GM18870 (cell line): Measurements from ENCODE around the gene SGMS1.
"Not testable (repeated sequence)": the region's sequence is repeated elsewhere in the genome, so short reads cannot be mapped to it uniquely, and the experiment has no call there.

Source experiments
- ATAC-seq: cut with Tn5 transposase; IDR thresholded peaks from one replicate; pipeline ENCODE4 v1.9.1; 2021; ENCODE audit warnings: moderate library complexity; ENCODE audit not compliant: unreplicated experiment

SGMS1 gene

GRCh38 chr10:50477287-50478203, 146.2 kb downstream of the SGMS1 start:
- ATAC-seq, result no peak

- no peak for ATAC-seq
Observed at GRCh38 chr10:50473756-50474155, 150.0 kb downstream of the SGMS1 start.

GRCh38 chr10:50472914-50473313, 150.8 kb downstream of the SGMS1 start:
- ATAC-seq, result no peak

- no peak for ATAC-seq
Observed at GRCh38 chr10:50471583-50471975, 152.2 kb downstream of the SGMS1 start.

GRCh38 chr10:50470798-50471582, 152.8 kb downstream of the SGMS1 start:
- ATAC-seq, result no peak

GRCh38 chr10:50470345-50470744, 153.4 kb downstream of the SGMS1 start:
- ATAC-seq, result no peak

GRCh38 chr10:50469778-50470193, 154.0 kb downstream of the SGMS1 start:
- ATAC-seq, result no peak

GRCh38 chr10:50469288-50469687, 154.5 kb downstream of the SGMS1 start:
- no peak for ATAC-seq

GRCh38 chr10:50467209-50467608, 156.5 kb downstream of the SGMS1 start:
- ATAC-seq, result peak; percentile 34

- no peak for ATAC-seq
Observed at GRCh38 chr10:50464004-50464409, 159.7 kb downstream of the SGMS1 start.

- ATAC-seq, result no peak
Observed at GRCh38 chr10:50461834-50462233, 161.9 kb downstream of the SGMS1 start.

GRCh38 chr10:50461123-50461522, 162.6 kb downstream of the SGMS1 start:
- ATAC-seq, result no peak

- peak; percentile 58 for ATAC-seq
Observed at GRCh38 chr10:50456719-50457118, 167.0 kb downstream of the SGMS1 start.

- ATAC-seq, result no peak
Observed at GRCh38 chr10:50453940-50454339, 169.8 kb downstream of the SGMS1 start.

- no peak for ATAC-seq
Observed at GRCh38 chr10:50452603-50453002, 171.2 kb downstream of the SGMS1 start.

- ATAC-seq, result no peak
Observed at GRCh38 chr10:50447691-50448090, 176.1 kb downstream of the SGMS1 start.

GRCh38 chr10:50445777-50446176, 178.0 kb downstream of the SGMS1 start:
- ATAC-seq, result not testable (repeated sequence)

GRCh38 chr10:50440489-50440888, 183.3 kb downstream of the SGMS1 start:
- ATAC-seq, result no peak

GRCh38 chr10:50439806-50440205, 183.9 kb downstream of the SGMS1 start:
- ATAC-seq, result no peak

GRCh38 chr10:50439187-50439586, 184.6 kb downstream of the SGMS1 start:
- no peak for ATAC-seq

- ATAC-seq, result no peak
Observed at GRCh38 chr10:50438049-50438936, 185.5 kb downstream of the SGMS1 start.
